SH-SY5Y (cell line): ENCODE data around the gene TCF4.

ENCODE experiments used
- GATA2 ChIP-seq: IDR thresholded peaks from 2 replicates; pipeline ENCODE4 v1.6.1; 2011; ENCODE audit warnings: mild to moderate bottlenecking, low read depth, low read length
- GATA3 ChIP-seq: IDR thresholded peaks from 2 replicates; pipeline ENCODE4 v1.6.1; 2011; ENCODE audit warnings: low read depth, mild to moderate bottlenecking, low read length, moderate library complexity

- no peak for TF ChIP-seq GATA3
- TF ChIP-seq GATA2 = no peak
These were observed 202.2 kb downstream of the TCF4 start for GRCh38 chr18:55385770-55386169.
